ENCODE measurements around the gene NFKBIE. TPM values are rescaled to one million over a fixed set of nuclear protein-coding genes. Genes with fewer than 3 reads are reported as not detected.

NFKBIE gene
- total and polyA plus RNA-seq, 2 of the 13 experiments (the other 11 are each of a cell fraction or from before 2014, with no cell fraction given): 6.7 to 14.5 TPM

GRCh38 chr6:44223319-44224028 lies 41.9 kb downstream of the NFKBIE start, which contains the start of gene SLC29A1 (continued):
- TF ChIP-seq ARID3A (IDR thresholded peaks at IDR 0.05; ENCODE audit: low read depth, low read length) (0 out of 2 replicates have a peak, but pooled peaks have one; percentile 20), ZNF383 (CRISPR knock-in tag; IDR thresholded peaks at IDR 0.05; ENCODE audit: borderline replicate concordance) (no peak)

DNA sequence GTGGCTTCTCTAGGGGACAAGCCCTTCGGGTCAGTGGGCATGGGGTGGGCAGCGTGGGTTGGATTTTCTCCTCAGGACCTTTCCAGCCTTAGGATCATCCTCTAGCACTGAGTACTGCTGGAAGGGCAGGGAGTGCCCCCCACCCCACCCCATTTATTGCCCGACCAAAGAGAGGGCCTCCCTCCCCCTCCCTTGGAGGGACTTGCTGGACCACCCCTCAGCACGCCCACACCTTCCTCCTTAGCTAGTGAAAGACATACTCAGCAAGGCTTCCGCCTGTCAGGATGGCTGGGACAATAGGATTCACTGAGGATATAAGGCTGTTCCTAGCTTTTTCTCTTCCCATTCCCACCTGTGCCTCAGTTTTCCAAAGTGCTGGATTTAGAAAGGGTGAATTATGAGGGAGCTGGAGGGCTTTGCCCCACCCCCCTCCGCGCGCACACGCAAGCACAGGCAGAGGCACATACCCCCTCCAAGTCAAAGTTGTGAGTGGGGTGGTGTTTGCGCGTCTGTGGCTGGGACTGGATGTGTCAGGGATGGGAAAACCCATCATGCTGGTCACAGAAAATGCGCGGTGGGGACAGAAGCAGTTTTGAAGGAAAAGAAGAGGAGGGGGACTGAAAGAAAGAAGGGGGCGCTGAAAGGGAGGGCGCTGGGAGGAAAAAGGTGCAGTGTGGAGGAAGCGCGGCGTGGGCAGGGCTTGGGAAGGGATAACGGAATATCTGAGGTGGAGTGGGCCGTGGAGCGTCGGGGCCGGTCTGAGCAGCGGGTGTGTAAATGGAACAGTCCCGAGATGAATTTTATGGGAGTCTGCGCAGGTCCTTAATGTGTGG lies 42.6 kb downstream of the NFKBIE start:
- CTCF ChIA-PET (ENCODE audit: low intra/inter-chr PET ratio, low total read pairs): interaction anchor here (1.3 to 3.2 kb wide), 2 partner anchors 11 to 16 kb away, joined by 4 to 18 read pairs; no protein-coding TSS in a partner anchor
- H2AFZ ChIP-seq (ENCODE audit: low read length): no peak overlapping the region
- ATAC-seq (no peak), DNase-seq (ENCODE audit: low spot score) (no peak), FAIRE-seq (no peak)
- no peaks in the 10 kb centered on the region for H4K20me1 ChIP-seq (ENCODE audit: insufficient read depth, low read length)
- H3K27ac ChIP-seq (ENCODE audit: extremely low read length, insufficient read depth, low read length): no peak overlapping the region
- no peaks in the 10 kb centered on the region for H3K36me3 ChIP-seq (replicated peaks in 1 of 2; ENCODE audit: control insufficient read depth in 1 of 2, insufficient read depth in 2 of 2, low read length in 2 of 2)
- peak overlapping the region; percentile 46 to 76 (median 54) for H3K4me3 ChIP-seq (replicated peaks in 1 of 3; ENCODE audit: insufficient read depth in 1 of 3, low read depth in 2 of 3, low read length in 3 of 3)
- no TSS peak for BruUV-seq (replicated peaks)
- POLR2A ChIA-PET: interaction anchor here (0.7 to 4.4 kb wide), 11 partner anchors 12 to 66 kb away, joined by 3 to 61 read pairs (median 7); partner anchors contain the start of genes HSP90AB1 and SLC35B2
- intact Hi-C loops (cut with micrococcal nuclease; ENCODE audit: unreplicated experiment) (no loop called here), in situ Hi-C loops (cut with HindIII; ENCODE audit: extremely low pct_ligation_motif_present, low pct_unique_long_range_greater_than_20kb) (loop anchor here (5.0 kb wide), 1 partner anchor 50 kb away; no protein-coding TSS in a partner anchor)
- 0 out of 5 replicates have a peak, but pooled peaks cover 0 to 1% of the 10 kb centered on the region in 2 experiments for H3K27me3 ChIP-seq (ENCODE audit: control insufficient read depth in 1 of 2, insufficient read depth in 2 of 2, low read length in 2 of 2)
- peak overlapping the region; percentile 34; the same call in 1 of the 2 replicates for H3K9ac ChIP-seq (ENCODE audit: insufficient read depth, low read depth, low read length)
- H3K79me2 ChIP-seq (ENCODE audit: insufficient read depth, low read length): peaks cover 17% of the 10 kb centered on the region
- 48% methylated on average over 25 of the region's 26 CpGs for WGBS (ENCODE audit: low lambda C conversion rate)
- H3K9me3 ChIP-seq (ENCODE audit: low read length): no peaks in the 10 kb centered on the region
- H3K4me2 ChIP-seq (ENCODE audit: low read depth, low read length): peak overlapping the region; percentile 92
- H3K4me1 ChIP-seq (ENCODE audit: insufficient read depth, low read length): peaks cover 80% of the 10 kb centered on the region
- TF ChIP-seq KLF13 (CRISPR knock-in tag; IDR thresholded peaks at IDR 0.05): 0 out of 2 replicates have a peak, but pooled peaks have one; percentile 26
- no peak for TF ChIP-seq ZNF414 (CRISPR knock-in tag; IDR thresholded peaks at IDR 0.05)
- no peak for TF ChIP-seq GATAD2A (CRISPR knock-in tag; IDR thresholded peaks at IDR 0.05)
- TF ChIP-seq ZNF225 (CRISPR knock-in tag; IDR thresholded peaks at IDR 0.05): 0 out of 2 replicates have a peak, but pooled peaks have one; percentile 30
- TF ChIP-seq ATM (IDR thresholded peaks at IDR 0.05; ENCODE audit: borderline replicate concordance): no peak
- TF ChIP-seq, protein P1, sequence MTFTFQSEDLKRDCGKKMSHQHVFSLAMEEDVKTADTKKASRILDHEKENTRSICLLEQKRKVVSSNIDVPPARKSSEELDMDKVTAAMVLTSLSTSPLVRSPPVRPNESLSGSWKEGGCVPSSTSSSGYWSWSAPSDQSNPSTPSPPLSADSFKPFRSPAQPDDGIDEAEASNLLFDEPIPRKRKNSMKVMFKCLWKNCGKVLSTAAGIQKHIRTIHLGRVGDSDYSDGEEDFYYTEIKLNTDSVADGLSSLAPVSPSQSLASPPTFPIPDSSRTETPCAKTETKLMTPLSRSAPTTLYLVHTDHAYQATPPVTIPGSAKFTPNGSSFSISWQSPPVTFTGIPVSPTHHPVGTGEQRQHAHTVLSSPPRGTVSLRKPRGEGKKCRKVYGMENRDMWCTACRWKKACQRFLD (CRISPR knock-in tag; IDR thresholded peaks at IDR 0.05; ENCODE audit: borderline replicate concordance): 0 out of 2 replicates have a peak, but pooled peaks have one; percentile 48
- TF ChIP-seq ISL2 (CRISPR knock-in tag; IDR thresholded peaks at IDR 0.05): no peak
- TF ChIP-seq KLF11 (CRISPR knock-in tag; IDR thresholded peaks at IDR 0.05): no peak
- TF ChIP-seq PCBP1 (IDR thresholded peaks at IDR 0.05; ENCODE audit: borderline replicate concordance, low read depth, low read length): 0 out of 2 replicates have a peak, but pooled peaks have one; percentile 16
- peak; percentile 22 for TF ChIP-seq ZNF883 (CRISPR knock-in tag; IDR thresholded peaks at IDR 0.05; ENCODE audit: not compliant biosample characterization)
- TF ChIP-seq BRD4 (CRISPR knock-in tag; IDR thresholded peaks at IDR 0.05): 0 out of 2 replicates have a peak, but pooled peaks have one; percentile 59
- TF ChIP-seq KAT2B (IDR thresholded peaks at IDR 0.05; ENCODE audit: borderline replicate concordance, low read depth, low read length): no peak
- no peak for TF ChIP-seq ZNF672 (CRISPR knock-in tag; IDR thresholded peaks at IDR 0.05)

All from HepG2 (cell line).